Stimulated activated CD8-positive, alpha-beta memory T cell treated with anti-CD3 and anti-CD28 coated beads, Interleukin-7, amount 100 ng/mL, for 1 hour (primary cell): ENCODE results near the gene ARHGEF33.

Experiments used
- DNase-seq, 2 donors: peaks; one replicate each; pipeline ENCODE4 v3.0.0-alpha.2; 2020; ENCODE audit warnings: low read depth in 2 of 2

Gene ARHGEF33

GRCh38 chr2:38959938-38960608 lies 70.4 kb downstream of the ARHGEF33 start:
- DNase-seq, result peak; percentile 12 to 22

DNA sequence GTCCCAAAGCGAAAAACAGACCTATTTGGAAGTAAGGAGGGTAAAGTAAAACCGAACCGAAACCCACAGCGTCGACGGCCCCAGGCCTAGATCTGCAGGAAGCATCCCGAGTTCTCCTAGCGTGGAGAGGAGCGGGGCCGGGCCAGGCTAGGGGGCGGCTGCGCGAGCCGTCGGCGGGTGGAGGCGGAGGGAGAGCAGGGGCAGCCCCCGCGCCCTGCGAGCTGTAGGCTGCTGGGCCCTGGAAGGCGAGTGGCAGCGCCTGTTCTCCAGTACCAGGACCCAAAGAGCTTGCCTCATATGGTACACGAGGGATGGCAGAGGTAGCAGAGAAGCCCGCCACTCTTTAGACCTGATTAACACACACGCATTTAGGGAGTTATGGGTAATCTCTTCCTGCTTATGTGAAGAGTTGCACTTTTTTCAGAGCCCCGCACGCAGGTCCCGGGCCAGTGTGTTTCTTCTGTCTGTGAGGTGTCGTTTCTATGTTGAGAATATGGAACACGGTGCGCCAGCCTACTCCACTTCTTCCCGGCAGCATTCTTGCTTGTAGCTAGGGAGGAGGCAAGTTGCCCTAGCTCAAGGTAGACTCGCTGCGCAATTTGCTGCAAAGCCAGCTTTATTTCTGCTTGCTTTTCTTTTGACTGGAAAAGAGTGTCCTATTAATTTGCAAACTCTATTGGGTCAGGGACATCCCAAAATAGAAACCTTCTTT lies 71.1 kb downstream of the ARHGEF33 start:
- no peak for DNase-seq

GRCh38 chr2:38966006-38966405 lies 76.3 kb downstream of the ARHGEF33 start:
- DNase-seq, result no peak

DNA sequence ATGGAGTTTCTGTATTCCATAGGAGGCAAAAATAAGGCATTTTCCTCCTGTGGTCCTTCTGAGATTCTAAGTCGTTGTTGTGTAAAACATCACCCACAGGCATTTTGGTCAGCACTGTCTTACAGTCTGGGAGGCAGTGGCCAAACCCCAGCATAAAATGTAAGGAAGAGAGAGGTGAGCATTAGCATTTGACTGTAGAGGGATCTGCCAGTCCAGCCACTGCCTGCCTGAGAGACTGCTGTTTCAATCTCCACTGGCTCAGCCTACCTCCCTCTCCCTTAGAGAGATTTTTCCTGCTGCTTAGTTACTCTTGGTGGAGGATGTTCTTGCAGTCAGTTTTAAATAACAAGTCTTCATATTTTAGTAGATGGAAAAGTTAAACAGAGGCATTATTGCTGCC lies 77.0 kb downstream of the ARHGEF33 start:
- no peak for DNase-seq

- DNase-seq, result no peak
Measured at GRCh38 chr2:38968021-38968420, 78.3 kb downstream of the ARHGEF33 start.

DNA sequence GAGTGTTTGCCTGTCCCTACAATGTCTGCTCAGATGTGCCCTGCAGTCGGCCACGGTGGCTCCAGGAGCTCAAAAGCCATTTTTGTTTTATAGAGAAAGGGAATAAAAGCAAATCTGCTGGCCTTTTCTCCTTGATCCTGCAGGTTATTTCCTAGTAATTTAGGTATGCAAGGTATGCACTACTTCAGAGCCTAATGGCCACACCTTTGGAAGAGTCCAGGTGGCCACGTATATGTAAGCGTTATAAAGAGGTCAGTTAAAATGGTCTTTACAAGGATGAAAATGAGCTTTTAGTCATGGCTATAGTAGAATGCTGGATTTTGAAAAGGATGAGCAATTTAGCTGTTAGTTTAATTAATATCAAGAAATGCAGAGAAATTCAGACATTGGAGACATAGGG lies 81.7 kb downstream of the ARHGEF33 start:
- no peak for DNase-seq

DNA sequence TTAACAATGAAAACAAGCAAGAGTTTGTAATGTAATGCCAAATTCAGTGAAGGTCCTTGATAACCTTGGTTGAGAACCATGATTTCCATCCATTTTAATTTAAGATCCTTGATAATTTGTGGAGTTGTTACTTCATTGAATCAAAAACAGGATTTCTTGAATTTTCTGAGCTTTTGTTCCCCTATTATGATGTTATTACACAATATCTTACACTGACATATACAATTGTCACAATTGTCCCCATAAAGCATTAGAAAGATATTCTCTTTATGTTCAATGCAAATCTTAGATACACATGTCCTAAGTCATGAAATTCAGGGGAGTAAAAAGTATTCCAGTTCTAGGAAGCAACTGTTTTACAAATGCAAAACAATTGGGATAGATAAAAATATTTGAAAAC lies 83.6 kb downstream of the ARHGEF33 start:
- DNase-seq, result no peak

- DNase-seq, result no peak
Measured at GRCh38 chr2:38975042-38975441, 85.4 kb downstream of the ARHGEF33 start.

DNA sequence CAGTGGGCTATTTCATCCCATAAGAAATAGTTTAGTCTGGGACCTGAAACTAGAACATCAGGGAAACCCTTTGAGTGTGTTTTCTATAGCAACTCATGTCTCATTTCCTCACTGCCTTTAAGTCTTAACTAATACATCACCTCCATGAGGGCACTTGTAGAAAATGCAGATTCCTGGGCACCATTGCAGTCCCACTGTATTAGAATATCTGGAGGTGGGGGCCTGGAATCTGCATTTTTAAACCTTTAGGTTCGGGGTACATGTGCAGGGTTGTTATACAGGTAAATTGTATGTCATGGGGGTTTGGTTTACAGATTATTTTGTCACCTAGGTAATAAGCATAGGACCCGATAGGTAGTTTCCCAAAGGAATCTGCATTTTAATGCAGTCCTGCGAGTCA lies 87.4 kb downstream of the ARHGEF33 start:
- no peak for DNase-seq

GRCh38 chr2:38978296-38978903 lies 88.7 kb downstream of the ARHGEF33 start:
- DNase-seq, result no peak

- no peak for DNase-seq
Measured at GRCh38 chr2:38978908-38979307, 89.2 kb downstream of the ARHGEF33 start.

DNA sequence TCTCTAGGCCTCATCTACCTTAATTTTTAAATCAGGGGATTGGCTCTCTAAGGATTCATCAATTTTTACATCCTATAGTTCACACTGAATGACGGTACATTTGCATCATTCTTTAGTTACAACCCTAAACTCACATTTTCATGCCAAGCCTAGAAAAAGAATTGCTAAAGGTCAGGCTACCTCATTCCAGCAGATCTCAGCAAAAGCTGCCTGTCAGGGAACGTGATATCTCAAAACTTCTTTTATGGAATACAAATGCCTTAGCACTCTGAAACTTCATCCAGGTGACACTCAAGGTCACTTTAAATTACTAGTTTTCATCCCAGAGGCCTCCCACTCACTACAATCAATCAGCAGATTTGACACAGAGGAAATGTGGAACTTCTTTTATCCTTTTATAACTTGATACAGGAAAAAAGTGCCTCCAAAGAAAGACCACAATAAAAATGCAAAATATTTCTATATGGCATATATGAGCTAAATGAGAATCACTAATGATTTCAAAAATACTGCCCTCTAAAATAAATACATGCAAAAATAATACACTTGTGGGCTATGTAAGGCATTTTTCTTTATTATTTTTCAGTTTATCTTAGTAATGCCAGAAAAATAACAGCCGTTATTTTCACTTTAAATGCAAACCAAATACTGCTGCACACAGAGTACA lies 91.5 kb downstream of the ARHGEF33 start:
- no peak for DNase-seq

DNA sequence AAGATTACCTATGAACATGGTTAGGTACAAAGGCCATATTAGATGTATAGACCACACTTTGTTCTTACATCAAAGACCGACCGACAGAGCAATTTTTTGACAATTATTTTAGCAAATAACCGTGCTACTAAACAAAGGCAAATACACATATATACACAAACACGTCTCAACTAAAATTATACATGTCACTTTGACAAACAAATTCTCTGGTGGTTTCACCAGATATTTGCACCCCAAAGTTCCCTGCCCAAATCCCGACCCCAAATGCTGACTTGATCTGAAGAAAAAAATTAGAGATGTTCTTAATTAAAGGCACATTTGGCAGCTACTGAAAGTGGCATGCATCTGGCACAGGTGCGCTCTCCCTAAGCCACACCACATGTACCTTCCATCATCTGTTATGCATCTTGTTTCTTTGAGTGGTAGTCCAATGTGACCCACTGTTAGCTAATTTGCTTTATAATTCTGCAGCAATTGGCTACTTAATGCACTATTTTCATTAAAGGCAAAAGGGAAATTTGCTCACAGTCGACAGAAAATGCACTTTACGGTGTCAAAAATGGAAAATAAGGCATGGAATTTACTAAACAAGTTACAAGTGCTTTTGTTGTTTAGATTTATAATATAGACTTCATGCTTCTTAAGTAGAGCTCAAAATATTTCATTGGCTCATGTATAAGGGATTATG lies 92.1 kb downstream of the ARHGEF33 start:
- DNase-seq, result no peak

DNA sequence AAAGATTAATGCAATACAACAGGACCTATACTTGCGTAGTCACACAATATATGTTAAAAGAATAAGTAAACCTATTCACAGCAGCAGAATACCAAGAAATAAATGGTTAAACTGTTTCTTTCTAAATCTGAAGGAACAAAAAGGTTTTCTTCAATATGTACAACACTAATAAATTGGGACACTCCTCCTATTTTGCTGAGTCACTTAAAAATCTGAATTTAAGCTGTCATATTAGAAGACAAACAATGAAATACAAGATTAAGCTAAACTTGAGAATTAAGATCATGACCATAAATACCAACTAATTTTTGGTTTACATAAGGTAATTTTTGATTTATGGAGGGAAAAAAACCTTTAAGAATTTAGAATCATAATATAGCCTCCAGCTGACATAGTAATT lies 92.8 kb downstream of the ARHGEF33 start:
- no peak for DNase-seq

GRCh38 chr2:38988716-38989115 lies 99.0 kb downstream of the ARHGEF33 start:
- no peak for DNase-seq

DNA sequence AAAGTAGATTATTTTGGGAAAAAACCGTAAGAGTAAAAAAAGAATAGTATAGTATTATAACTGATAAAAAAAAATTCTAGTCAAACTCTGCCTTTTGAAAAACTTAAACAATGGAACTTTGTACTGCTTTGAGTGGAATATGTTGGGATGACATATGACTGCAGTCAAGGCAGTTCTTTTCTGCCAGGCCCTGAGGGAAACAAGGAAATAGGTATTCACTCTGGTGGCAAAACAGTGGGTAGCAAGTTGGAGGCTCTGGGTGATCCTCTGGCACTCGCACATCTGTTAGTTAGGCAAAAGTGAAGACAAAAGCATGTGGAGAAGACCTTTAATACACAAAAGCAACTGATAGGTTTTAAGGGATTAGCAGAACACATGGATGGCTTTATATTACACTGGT lies 102.2 kb downstream of the ARHGEF33 start:
- no peak for DNase-seq

GRCh38 chr2:38997781-38998180 lies 108.1 kb downstream of the ARHGEF33 start:
- no peak for DNase-seq

DNA sequence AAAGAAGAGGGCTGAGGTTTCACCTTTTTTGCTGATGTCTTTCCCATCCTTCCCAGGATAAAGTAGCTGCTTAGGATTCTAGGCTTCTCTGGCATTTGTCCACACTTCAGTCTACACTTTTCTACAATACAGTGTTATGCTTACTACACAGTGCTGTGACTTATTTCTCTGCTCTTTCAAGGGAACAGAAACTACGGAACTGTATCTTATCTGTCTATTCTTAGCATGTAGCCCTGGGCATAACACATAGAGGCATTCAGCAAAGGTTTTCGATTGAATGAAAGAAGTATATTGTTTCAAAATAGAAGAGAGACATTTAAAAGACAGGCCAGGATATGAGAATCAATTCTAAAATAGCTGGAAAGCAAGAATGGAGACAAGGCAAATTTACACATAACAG lies 110.9 kb downstream of the ARHGEF33 start:
- DNase-seq, result no peak

DNA sequence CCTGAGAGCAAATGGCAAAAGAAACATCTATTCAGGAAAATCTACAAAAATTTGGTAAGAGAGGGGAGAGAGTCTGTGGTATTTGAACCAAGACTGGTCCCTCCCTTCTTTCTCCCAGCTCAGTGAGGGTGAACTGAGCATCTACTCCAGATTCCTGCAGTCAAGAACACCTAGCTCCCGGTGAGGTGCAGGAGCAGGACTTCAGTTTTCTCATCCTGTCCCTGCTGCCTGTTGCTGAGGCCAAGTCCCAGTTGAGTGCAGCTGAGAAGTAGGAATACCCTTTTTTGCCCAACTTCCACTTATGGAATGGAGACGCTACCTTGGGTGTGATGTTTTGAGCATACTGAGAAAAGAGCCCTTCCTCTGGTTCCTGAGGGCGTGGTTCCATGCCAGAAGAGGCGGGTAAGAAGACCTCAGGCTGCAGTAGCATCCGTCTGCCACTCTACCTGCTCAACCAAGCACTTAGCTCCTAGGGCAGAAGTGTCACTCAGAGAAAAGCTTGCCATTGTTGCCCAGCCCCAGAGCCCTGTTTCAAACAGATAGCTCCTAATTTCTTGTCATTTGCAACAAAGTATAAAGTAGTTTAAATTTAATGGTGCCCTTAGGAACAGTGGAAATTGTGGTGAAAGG lies 118.3 kb downstream of the ARHGEF33 start:
- DNase-seq, result no peak

DNA sequence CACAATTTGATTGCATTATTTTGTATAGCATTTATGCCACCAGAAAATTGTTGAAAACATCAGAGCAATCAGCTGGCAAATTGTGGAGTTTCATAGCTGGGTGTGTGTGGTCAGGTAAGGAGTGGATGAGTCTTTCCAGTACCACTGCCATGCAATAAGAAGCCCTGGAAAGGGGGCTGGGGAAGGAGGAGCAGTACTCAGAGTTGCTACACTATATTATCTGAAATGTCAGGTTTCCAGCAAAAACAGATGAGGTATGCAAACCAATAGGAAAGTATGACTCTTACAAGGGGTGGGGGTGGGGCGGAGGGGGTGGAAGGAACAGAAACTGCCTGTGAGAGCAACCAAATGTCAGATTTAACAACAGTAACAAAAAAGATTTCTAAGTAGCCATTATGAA lies 119.0 kb downstream of the ARHGEF33 start:
- DNase-seq, result no peak

DNA sequence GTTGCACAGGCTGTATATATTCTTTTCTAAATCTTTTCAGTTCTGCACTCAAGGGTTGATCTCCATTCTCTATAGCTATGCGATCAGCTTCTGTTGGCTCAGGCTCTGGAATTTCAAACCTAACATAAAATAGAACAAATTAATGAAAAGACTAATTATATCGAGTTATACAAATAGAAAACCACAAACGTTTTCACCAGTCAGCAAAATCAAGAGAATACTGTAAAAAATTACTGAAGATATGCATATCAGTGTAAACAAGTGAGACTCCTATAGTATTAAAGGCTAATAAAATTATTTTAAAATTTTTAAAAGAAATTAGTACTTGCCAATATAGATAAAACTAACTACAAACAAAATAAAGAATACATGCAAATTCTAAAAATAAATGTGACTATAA lies 124.2 kb downstream of the ARHGEF33 start:
- DNase-seq, result no peak

GRCh38 chr2:39015424-39015823 lies 125.7 kb downstream of the ARHGEF33 start:
- DNase-seq, result no peak
